ENCODE results near the gene SLC11A2. TPM values are rescaled to one million over a fixed set of nuclear protein-coding genes. Genes with fewer than 3 reads are reported as not detected.

SLC11A2 gene
- 10 to 100 TPM; 55.1 to 58.7 TPM for total RNA-seq
- long read RNA-seq, donor 1, full-length matches to known transcripts = 6 of 14 reads
- long read RNA-seq, donor 1, partial matches to known transcripts = 6 of 14 reads
- long read RNA-seq, donor 1, other reads (novel, unspliced or antisense) = 2 of 14 reads
- long read RNA-seq, donor 2, full-length matches to known transcripts = 23 of 45 reads
- long read RNA-seq, donor 2, partial matches to known transcripts = 10 of 45 reads
- long read RNA-seq, donor 2, other reads (novel, unspliced or antisense) = 12 of 45 reads

- intact Hi-C loops (cut with DNase I) = no loop called here
- DNase-seq (ENCODE audit: low spot score) = peak; percentile 98
Observed at GRCh38 chr12:51025836-51026638, at the start of gene SLC11A2. TSS of gene SLC11A2 (minus strand) at chr12:51026384. CDS start at chr12:51010728, 15,656 bp downstream.

- intact Hi-C loops (cut with DNase I) = no loop called here
Observed at GRCh38 chr12:51075390-51075789, 49.2 kb upstream of the SLC11A2 start.

GRCh38 chr12:51071663-51072062 is 45.5 kb upstream of the SLC11A2 start:
- DNase-seq (ENCODE audit: low spot score) = no peak
- intact Hi-C loops (cut with DNase I) = no loop called here

More at GRCh38 chr12:51075390-51075789, 49.2 kb upstream of the SLC11A2 start:
- DNase-seq (ENCODE audit: low spot score) = no peak

GRCh38 chr12:51070004-51070403 is 43.8 kb upstream of the SLC11A2 start:
- no peak for DNase-seq (ENCODE audit: low spot score)
- intact Hi-C loops (cut with DNase I) = no loop called here

- intact Hi-C loops (cut with DNase I) = no loop called here
- no peak for DNase-seq (ENCODE audit: low spot score)
Observed at GRCh38 chr12:51067771-51068170, 41.6 kb upstream of the SLC11A2 start.

- no peak for DNase-seq (ENCODE audit: low spot score)
- intact Hi-C loops (cut with DNase I) = no loop called here
Observed at GRCh38 chr12:51067229-51067628, 41.0 kb upstream of the SLC11A2 start.

- intact Hi-C loops (cut with DNase I) = no loop called here
- no peak for DNase-seq (ENCODE audit: low spot score)
Observed at GRCh38 chr12:51065530-51065929, 39.3 kb upstream of the SLC11A2 start.

- intact Hi-C loops (cut with DNase I) = no loop called here
- no peak for DNase-seq (ENCODE audit: low spot score)
Observed at GRCh38 chr12:51062631-51063397, 36.6 kb upstream of the SLC11A2 start.

GRCh38 chr12:51059086-51059485 is 32.9 kb upstream of the SLC11A2 start:
- intact Hi-C loops (cut with DNase I) = loop anchor here in 1 of 2 donors (2.0 to 5.0 kb wide), 2 partner anchors 42 to 1223 kb away; no protein-coding TSS in a partner anchor

GRCh38 chr12:51056242-51056641 is 30.1 kb upstream of the SLC11A2 start:
- DNase-seq (ENCODE audit: low spot score) = no peak
- intact Hi-C loops (cut with DNase I) = loop anchor here in 1 of 2 donors (5.0 kb wide), 1 partner anchor 1226 kb away; no protein-coding TSS in a partner anchor

More at GRCh38 chr12:51059086-51059485, 32.9 kb upstream of the SLC11A2 start:
- no peak for DNase-seq (ENCODE audit: low spot score)

- DNase-seq (ENCODE audit: low spot score) = no peak
- intact Hi-C loops (cut with DNase I) = loop anchor here in 1 of 2 donors (5.0 kb wide), 1 partner anchor 1227 kb away; no protein-coding TSS in a partner anchor
Observed at GRCh38 chr12:51055060-51055459, 28.9 kb upstream of the SLC11A2 start.

GRCh38 chr12:51051787-51052186 is 25.6 kb upstream of the SLC11A2 start:
- no peak for DNase-seq (ENCODE audit: low spot score)
- intact Hi-C loops (cut with DNase I) = no loop called here

GRCh38 chr12:51049525-51049924 is 23.3 kb upstream of the SLC11A2 start:
- no peak for DNase-seq (ENCODE audit: low spot score)
- intact Hi-C loops (cut with DNase I) = no loop called here

- intact Hi-C loops (cut with DNase I) = no loop called here
- no peak for DNase-seq (ENCODE audit: low spot score)
Observed at GRCh38 chr12:51048661-51049251, 22.6 kb upstream of the SLC11A2 start.

- intact Hi-C loops (cut with DNase I) = no loop called here
- peak; percentile 96 for DNase-seq (ENCODE audit: low spot score)
Observed at GRCh38 chr12:51047655-51048540, 21.7 kb upstream of the SLC11A2 start, which contains the start of gene LETMD1. TSS of gene LETMD1 (plus strand) at chr12:51048327. CDS start at chr12:51048357, 30 bp downstream.

- intact Hi-C loops (cut with DNase I) = no loop called here
Observed at GRCh38 chr12:51036279-51036678, 10.1 kb upstream of the SLC11A2 start.

GRCh38 chr12:51033457-51034089 is 7.4 kb upstream of the SLC11A2 start:
- no peak for DNase-seq (ENCODE audit: low spot score)
- intact Hi-C loops (cut with DNase I) = no loop called here

More at GRCh38 chr12:51036279-51036678, 10.1 kb upstream of the SLC11A2 start:
- DNase-seq (ENCODE audit: low spot score) = no peak

- no peak for DNase-seq (ENCODE audit: low spot score)
- intact Hi-C loops (cut with DNase I) = no loop called here
Observed at GRCh38 chr12:51033048-51033447, 6.9 kb upstream of the SLC11A2 start.

Data from posterior vena cava (tissue), 2 donors.